Measurements from ENCODE around the gene FZD7.

Gene FZD7

DNA sequence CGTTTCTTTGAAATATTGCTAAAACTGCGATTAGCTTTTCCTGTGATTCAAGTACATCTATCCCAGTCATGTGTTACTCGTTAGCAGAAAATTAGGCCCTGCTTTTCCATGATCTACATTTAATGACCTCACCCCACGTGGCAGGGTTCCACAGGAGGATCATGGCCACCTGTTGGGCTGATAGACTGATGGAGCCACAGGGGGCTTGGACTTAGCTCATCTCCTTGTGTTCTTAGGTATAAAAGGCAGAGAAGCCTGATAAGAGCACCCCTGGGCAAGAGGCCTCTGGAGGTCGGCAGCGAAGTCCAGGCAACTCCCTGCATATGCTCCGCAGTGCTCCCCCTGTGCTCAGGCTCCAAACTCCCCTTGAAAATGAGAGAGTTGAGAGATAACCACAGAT, 12.9 kb downstream of the FZD7 start:
- Mint-ChIP-seq H3K9me3 (no peaks in the 10 kb centered on the region), H3K27me3 (peaks cover 58% of the 10 kb centered on the region), H3K36me3 (ENCODE audit: insufficient read depth) (no peaks in the 10 kb centered on the region), H3K27ac (ENCODE audit: low read depth) (no peak overlapping the region), H3K4me3 (no peak overlapping the region), H3K4me1 (no peaks in the 10 kb centered on the region)
- ATAC-seq (replicated peaks; ENCODE audit: extremely low read depth, poor library complexity, severe bottlenecking) (no peak), DNase-seq (ENCODE audit: low spot score in 2 of 2) (no peak)

DNA sequence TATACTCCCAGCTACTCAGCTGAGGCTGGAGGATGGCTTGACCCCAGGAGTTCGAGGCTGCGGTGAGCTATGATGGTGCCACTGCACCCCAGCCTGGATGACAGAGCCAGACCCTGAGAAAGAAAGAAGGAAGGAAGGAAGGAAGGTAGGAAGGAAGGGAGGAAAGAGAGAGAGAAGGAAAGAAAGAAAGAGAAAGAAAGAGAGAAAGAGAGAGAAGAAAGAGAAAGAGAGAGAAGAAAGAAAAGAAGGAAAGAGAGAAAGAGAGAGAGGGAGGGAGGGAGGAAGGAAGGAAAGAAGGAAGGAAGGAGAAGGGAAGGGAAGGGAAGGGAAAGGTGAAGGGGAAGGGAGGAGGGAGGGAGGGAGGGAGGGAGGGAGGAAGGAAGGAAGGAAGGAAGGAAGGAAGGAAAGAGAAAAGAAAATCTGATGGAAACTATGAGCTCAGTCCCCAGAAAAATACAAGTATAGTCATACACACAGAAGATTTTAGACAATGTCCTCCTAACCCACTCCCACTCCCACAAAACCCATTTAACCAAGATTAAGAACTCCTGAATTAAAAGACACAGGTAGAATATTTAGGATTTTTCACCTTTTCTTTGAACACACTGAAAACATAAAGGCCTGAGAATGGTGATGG, 15.6 kb downstream of the FZD7 start:
- Mint-ChIP-seq H3K4me3 (no peak overlapping the region), H3K27me3 (peaks cover 49% of the 10 kb centered on the region), H3K4me1 (no peaks in the 10 kb centered on the region), H3K9me3 (no peaks in the 10 kb centered on the region), H3K27ac (ENCODE audit: low read depth) (no peak overlapping the region), H3K36me3 (ENCODE audit: insufficient read depth) (no peaks in the 10 kb centered on the region)
- ATAC-seq (replicated peaks; ENCODE audit: extremely low read depth, poor library complexity, severe bottlenecking) (no peak), DNase-seq (ENCODE audit: low spot score in 2 of 2) (no peak)

DNA sequence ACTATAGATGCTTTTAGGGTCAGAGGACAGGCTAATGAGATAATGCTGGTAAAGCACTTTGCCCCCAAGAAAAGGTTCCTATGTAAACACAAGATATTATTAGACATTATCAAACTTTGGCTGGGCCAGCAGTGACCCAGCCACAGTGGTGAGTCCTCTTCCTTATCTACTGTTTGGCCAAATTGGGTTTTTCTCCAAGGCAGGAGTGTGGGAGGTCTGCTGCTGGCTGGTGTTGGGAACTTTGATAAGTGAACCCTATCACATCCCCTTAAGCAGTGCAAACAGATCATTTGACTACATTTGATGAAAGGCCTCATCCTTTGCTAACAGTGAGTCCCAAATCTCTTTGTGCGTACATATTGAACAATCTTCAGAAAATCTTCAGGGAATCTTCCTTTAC, 16.2 kb downstream of the FZD7 start:
- DNase-seq (ENCODE audit: low spot score in 2 of 2) (no peak), ATAC-seq (replicated peaks; ENCODE audit: extremely low read depth, poor library complexity, severe bottlenecking) (no peak)
- no peaks in the 10 kb centered on the region for H3K9me3 Mint-ChIP-seq
- H3K4me3 Mint-ChIP-seq, result no peak overlapping the region
- peaks cover 49% of the 10 kb centered on the region for H3K27me3 Mint-ChIP-seq
- H3K36me3 Mint-ChIP-seq (ENCODE audit: insufficient read depth), result no peaks in the 10 kb centered on the region
- H3K4me1 Mint-ChIP-seq, result no peaks in the 10 kb centered on the region
- no peak overlapping the region for H3K27ac Mint-ChIP-seq (ENCODE audit: low read depth)

DNA sequence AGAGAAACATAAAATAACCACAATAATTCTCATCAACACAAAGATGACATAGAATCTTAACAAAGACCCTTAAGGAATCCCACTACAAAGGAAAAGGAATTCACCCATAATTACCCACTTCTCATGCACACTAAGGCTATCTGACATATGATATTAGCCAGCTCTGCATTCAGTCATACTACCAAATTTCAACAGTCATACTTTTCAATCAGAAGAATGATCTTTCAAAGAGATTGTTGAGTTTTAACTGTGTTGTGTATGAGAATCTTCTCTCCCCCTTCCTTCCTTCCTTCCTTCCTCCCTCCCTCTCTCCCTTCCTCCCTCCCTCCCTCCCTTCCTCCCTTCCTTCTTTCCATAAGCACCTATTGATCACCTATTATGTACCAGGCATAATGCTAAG, 17.0 kb downstream of the FZD7 start:
- no peaks in the 10 kb centered on the region for H3K36me3 Mint-ChIP-seq (ENCODE audit: insufficient read depth)
- H3K4me1 Mint-ChIP-seq, result no peaks in the 10 kb centered on the region
- H3K27ac Mint-ChIP-seq (ENCODE audit: low read depth), result no peak overlapping the region
- no peaks in the 10 kb centered on the region for H3K9me3 Mint-ChIP-seq
- no peak overlapping the region for H3K4me3 Mint-ChIP-seq
- ATAC-seq (replicated peaks; ENCODE audit: extremely low read depth, poor library complexity, severe bottlenecking) (no peak), DNase-seq (ENCODE audit: low spot score in 2 of 2) (no peak)
- peaks cover 50% of the 10 kb centered on the region for H3K27me3 Mint-ChIP-seq

DNA sequence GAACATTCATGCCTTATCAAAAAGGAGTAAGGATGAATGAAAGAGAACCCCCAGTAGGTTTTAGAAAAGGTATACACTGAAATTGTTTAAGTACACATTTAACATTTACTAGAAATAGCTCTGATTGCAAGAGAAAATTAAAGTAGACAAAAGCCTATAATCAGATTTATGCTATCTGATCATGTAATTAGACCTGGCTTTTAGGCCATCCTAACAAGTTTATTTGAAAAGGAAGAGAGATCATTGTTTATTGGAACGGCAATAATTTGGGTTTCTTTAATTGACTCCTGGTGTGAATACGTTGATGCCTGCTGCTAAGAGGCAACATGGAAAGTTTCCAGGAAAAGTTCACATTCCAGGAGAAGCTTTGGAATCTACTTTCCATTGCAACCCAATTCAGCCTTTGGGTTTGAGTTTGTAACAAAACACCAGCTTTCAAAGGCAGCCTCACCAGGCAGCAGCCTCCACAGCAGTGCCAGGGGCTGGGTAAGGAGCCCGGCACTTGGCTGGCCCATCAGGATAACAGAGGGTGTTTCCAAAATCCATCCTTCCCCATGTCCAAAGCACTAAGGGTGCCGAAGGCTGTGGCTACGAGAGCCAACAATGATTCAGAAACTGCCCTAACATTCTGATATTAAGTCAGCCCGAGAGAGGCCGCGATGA, 18.0 kb downstream of the FZD7 start:
- H3K4me1 Mint-ChIP-seq, result no peaks in the 10 kb centered on the region
- no peaks in the 10 kb centered on the region for H3K9me3 Mint-ChIP-seq
- H3K27me3 Mint-ChIP-seq, result peaks cover 50% of the 10 kb centered on the region
- ATAC-seq (replicated peaks; ENCODE audit: extremely low read depth, poor library complexity, severe bottlenecking) (no peak), DNase-seq (ENCODE audit: low spot score in 2 of 2) (no peak)
- no peaks in the 10 kb centered on the region for H3K36me3 Mint-ChIP-seq (ENCODE audit: insufficient read depth)
- H3K27ac Mint-ChIP-seq (ENCODE audit: low read depth), result no peak overlapping the region
- no peak overlapping the region for H3K4me3 Mint-ChIP-seq

DNA sequence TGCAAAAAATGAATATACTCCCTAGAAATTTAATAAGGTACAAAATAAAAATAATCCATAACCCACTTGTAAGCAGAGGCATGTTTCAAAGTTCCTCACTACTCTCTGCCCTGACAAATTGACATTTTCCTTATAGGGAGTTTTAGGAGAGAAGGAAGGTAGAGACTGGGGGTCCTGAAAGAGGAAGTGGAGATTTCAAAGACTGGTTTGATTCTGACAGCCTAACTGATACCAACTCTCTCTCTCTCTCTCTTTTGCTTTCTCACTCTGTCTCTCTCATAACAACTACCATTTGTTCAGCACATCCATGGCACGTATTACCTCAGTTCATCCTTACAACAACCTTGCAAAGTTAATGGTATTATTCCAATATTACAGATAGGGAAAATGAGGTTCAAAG, 18.6 kb downstream of the FZD7 start:
- no peak overlapping the region for H3K4me3 Mint-ChIP-seq
- no peaks in the 10 kb centered on the region for H3K9me3 Mint-ChIP-seq
- ATAC-seq (replicated peaks; ENCODE audit: extremely low read depth, poor library complexity, severe bottlenecking), result no peak
- H3K27me3 Mint-ChIP-seq, result peaks cover 45% of the 10 kb centered on the region
- no peak for DNase-seq (ENCODE audit: low spot score in 2 of 2)
- no peak overlapping the region for H3K27ac Mint-ChIP-seq (ENCODE audit: low read depth)
- no peaks in the 10 kb centered on the region for H3K4me1 Mint-ChIP-seq
- no peaks in the 10 kb centered on the region for H3K36me3 Mint-ChIP-seq (ENCODE audit: insufficient read depth)

DNA sequence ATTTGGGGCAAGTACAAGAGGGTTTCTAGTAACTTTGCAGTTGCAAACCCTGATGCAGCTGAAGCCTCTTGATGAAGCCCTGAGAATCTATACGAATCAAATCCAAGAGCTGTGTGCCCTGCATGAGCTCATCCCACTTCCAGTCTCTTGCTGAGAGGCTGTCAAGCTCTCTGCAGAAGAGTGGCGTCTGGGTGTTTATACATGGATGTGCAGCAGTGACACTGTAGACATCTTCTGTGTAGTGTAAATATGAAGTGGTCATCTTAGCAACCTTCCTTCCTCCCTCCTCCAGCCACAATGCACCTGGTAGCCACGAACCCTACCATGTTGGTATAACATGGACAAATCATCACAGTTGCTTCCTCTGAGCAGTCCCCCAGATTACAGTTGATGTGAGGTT, 21.0 kb downstream of the FZD7 start:
- H3K27ac Mint-ChIP-seq (ENCODE audit: low read depth), result no peak overlapping the region
- peaks cover 58% of the 10 kb centered on the region for H3K27me3 Mint-ChIP-seq
- H3K4me1 Mint-ChIP-seq, result no peaks in the 10 kb centered on the region
- H3K9me3 Mint-ChIP-seq, result no peaks in the 10 kb centered on the region
- ATAC-seq (replicated peaks; ENCODE audit: extremely low read depth, poor library complexity, severe bottlenecking) (no peak), DNase-seq (ENCODE audit: low spot score in 2 of 2) (no peak)
- no peaks in the 10 kb centered on the region for H3K36me3 Mint-ChIP-seq (ENCODE audit: insufficient read depth)
- H3K4me3 Mint-ChIP-seq, result no peak overlapping the region

DNA sequence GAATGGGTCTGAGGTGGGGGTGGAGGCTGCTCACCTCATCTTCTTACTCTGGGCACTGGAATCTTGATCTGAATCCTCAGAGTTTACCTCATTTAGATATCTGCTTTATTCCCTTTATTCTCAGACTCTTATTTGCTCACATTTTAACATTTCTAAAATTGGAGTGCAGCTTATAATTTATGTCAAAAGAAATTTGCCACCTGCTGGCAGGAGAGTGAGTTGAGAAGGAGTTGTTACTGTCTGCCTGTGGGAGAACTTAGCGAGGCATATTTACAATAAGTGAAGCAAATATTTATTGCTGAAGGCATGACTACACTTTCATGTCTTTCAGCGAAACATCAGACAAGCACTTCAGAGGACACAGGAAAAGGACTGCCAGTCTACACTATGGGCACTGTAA, 23.0 kb downstream of the FZD7 start:
- no peaks in the 10 kb centered on the region for H3K9me3 Mint-ChIP-seq
- DNase-seq (ENCODE audit: low spot score in 2 of 2) (no peak), ATAC-seq (replicated peaks; ENCODE audit: extremely low read depth, poor library complexity, severe bottlenecking) (no peak)
- H3K27ac Mint-ChIP-seq (ENCODE audit: low read depth), result no peak overlapping the region
- no peaks in the 10 kb centered on the region for H3K4me1 Mint-ChIP-seq
- no peak overlapping the region for H3K4me3 Mint-ChIP-seq
- peaks cover 68% of the 10 kb centered on the region for H3K27me3 Mint-ChIP-seq
- no peaks in the 10 kb centered on the region for H3K36me3 Mint-ChIP-seq (ENCODE audit: insufficient read depth)

DNA sequence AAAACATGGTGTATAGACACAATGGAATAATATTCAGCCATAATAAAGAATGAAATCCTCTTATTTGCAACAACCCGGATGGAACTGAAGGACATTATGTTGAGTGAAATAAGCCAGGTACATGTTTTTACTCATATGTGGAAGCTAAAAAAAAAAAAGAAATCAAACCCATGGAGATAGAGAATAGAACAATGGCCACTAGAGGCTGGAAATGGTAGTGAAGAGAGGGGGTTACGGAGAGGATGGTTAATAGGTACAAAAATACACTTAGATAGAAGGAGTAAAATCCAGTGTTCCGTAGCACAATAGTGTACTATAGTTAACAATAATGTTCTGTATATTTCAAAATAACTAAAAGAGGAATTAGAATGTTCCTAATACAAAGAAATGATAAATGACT, 26.6 kb downstream of the FZD7 start:
- ATAC-seq (replicated peaks; ENCODE audit: extremely low read depth, poor library complexity, severe bottlenecking) (no peak), DNase-seq (ENCODE audit: low spot score in 2 of 2) (no peak)
- Mint-ChIP-seq H3K36me3 (ENCODE audit: insufficient read depth) (no peaks in the 10 kb centered on the region), H3K9me3 (no peaks in the 10 kb centered on the region), H3K27me3 (peaks cover 59% of the 10 kb centered on the region), H3K4me3 (no peak overlapping the region), H3K27ac (ENCODE audit: low read depth) (no peak overlapping the region), H3K4me1 (no peaks in the 10 kb centered on the region)

DNA sequence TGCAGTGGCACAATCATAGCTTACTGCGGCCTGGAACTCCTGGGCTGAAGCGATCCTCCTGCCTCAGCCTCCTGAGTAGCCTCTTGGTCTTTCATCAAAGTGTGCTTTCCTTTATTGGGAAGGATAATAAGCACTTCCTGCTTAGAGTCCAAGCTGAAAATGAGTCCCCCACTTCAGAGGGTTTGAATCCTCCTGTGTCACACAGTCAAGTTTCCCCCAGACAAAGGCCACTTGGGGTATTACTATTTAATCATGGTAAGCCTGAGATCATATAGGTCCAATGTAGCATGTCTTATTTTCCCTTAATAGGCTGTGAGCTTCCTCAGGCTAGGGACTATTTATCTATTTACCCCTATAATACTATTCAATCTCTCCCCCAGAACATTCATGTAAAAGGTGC, 28.0 kb downstream of the FZD7 start:
- DNase-seq (ENCODE audit: low spot score in 2 of 2) (no peak), ATAC-seq (replicated peaks; ENCODE audit: extremely low read depth, poor library complexity, severe bottlenecking) (no peak)
- H3K4me1 Mint-ChIP-seq, result no peaks in the 10 kb centered on the region
- H3K36me3 Mint-ChIP-seq (ENCODE audit: insufficient read depth), result no peaks in the 10 kb centered on the region
- H3K27ac Mint-ChIP-seq (ENCODE audit: low read depth), result no peak overlapping the region
- H3K9me3 Mint-ChIP-seq, result no peaks in the 10 kb centered on the region
- no peak overlapping the region for H3K4me3 Mint-ChIP-seq
- peaks cover 47% of the 10 kb centered on the region for H3K27me3 Mint-ChIP-seq

DNA sequence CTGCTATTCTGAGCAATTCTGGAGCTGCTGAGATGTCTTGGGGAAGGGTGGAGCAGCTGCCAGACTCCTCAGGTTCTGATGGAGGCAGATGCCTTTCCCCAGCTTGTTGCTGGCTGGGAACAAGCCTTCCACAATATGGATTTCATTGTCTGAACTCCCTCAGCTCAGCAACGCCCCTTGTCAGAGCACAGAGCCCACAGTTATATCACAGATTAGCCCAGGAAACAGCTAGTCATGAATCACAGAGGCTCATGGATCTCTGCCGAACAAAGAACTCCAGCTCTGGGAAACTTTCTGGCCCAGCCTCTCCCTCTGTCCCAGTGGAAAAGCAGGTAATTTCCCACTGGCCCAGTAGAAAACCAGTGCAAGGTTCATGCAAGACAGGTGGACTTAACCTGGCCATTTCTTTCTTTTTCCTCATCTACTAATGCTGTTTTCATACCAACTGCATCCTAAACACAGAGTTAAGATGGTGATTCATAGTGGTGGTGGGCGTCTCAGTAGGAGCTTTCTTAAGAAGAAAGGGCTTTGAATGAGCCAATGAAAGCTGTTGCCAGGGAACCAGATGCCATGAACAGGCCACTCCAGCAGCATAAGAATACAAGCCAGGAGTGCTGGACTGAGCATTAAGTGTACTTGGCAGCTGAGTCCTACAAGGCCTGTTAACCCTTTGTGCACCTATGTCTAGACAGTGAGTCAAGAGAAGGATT, 30.7 kb downstream of the FZD7 start:
- no peak for ATAC-seq (replicated peaks; ENCODE audit: extremely low read depth, poor library complexity, severe bottlenecking)
- H3K4me1 Mint-ChIP-seq, result no peaks in the 10 kb centered on the region

DNA sequence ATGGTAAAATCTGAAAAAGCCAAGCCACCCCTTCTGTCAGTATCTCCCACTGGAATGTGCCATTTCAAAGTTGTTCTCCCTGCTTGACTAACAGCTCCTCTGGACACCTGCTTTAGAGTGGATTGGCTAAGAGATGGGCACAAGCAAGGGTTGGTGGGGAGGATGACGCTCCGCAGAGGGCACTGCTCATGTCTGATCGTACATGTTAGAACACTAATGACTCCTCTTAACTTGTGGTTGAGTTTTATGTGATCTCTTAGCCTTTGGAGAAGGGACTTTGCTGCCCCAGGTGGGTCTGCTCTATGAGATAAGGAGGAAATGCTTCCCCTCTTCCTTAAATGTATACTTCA, 31.2 kb downstream of the FZD7 start:
- Mint-ChIP-seq H3K27me3 (peaks cover 31% of the 10 kb centered on the region), H3K27ac (ENCODE audit: low read depth) (no peak overlapping the region), H3K36me3 (ENCODE audit: insufficient read depth) (no peaks in the 10 kb centered on the region), H3K9me3 (no peaks in the 10 kb centered on the region), H3K4me3 (no peak overlapping the region), H3K4me1 (no peaks in the 10 kb centered on the region)
- DNase-seq (ENCODE audit: low spot score in 2 of 2), result no peak
- no peak for ATAC-seq (replicated peaks; ENCODE audit: extremely low read depth, poor library complexity, severe bottlenecking)

More for the DNA sequence above, 30.7 kb downstream of the FZD7 start:
- no peak overlapping the region for H3K4me3 Mint-ChIP-seq
- H3K27ac Mint-ChIP-seq (ENCODE audit: low read depth), result no peak overlapping the region
- peaks cover 36% of the 10 kb centered on the region for H3K27me3 Mint-ChIP-seq
- H3K9me3 Mint-ChIP-seq, result no peaks in the 10 kb centered on the region
- no peak for DNase-seq (ENCODE audit: low spot score in 2 of 2)
- no peaks in the 10 kb centered on the region for H3K36me3 Mint-ChIP-seq (ENCODE audit: insufficient read depth)

DNA sequence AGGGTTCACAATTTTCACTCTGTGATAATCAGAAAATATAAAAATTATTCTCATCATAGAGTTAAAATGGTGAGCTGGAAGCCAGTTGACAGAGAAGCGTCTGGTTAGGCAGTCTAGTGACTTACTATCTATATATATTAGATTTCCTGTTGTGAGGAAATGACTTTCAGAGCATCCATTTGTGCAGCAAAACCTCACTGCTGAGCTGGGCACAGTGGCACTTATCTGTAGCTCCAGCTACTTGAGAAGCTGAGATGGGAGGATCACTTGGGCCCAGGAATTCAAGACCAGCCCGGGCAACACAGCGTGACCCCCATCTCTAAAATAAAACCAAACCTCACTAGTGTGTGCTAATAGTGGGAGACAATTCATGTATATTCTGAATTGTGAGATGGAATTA, 32.2 kb downstream of the FZD7 start:
- Mint-ChIP-seq H3K27me3 (peaks cover 23% of the 10 kb centered on the region), H3K27ac (ENCODE audit: low read depth) (no peak overlapping the region), H3K9me3 (no peaks in the 10 kb centered on the region), H3K36me3 (ENCODE audit: insufficient read depth) (no peaks in the 10 kb centered on the region), H3K4me3 (no peak overlapping the region), H3K4me1 (no peaks in the 10 kb centered on the region)
- ATAC-seq (replicated peaks; ENCODE audit: extremely low read depth, poor library complexity, severe bottlenecking) (no peak), DNase-seq (ENCODE audit: low spot score in 2 of 2) (no peak)

Measured in central memory CD8-positive, alpha-beta T cell (primary cell).